ENCODE results near the gene HDAC4. TPM values are rescaled to one million over a fixed set of nuclear protein-coding genes. Genes with fewer than 3 reads are reported as not detected.

HDAC4 gene
- total RNA-seq, 1 donor from 2014 or later, result 18.3 TPM

DNA sequence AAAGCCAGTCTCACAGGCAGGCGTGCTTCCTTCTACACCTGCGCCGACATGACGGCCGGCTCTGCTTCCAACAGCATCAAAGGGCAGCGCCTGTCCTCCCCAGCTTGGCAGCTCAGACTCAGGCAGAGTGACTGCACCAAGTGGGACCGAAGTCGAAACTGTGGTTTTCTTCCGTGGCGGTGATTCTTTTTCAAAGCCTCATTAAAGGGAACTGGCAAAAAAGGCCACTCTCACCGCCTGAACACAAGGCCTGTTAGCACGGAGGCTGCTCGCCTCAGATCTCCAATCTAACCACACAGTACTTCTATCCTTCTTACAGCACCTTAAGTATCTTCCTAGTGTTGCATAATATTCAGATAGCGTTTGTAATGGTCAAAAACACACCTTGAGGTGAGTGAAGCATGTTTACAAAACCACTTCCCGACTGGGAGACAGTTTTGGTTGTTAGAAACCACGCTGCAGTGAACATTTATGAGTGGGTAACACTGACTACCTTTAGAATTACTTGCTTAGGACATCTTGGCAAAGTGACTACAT, 236.4 kb downstream of the HDAC4 start:
- DNase-seq (ENCODE audit: low spot score), result peak; percentile 33
- ATAC-seq, result no peak

GRCh38 chr2:239163688-239164334, 237.0 kb downstream of the HDAC4 start:
- no peak for ATAC-seq
- no peak for DNase-seq (ENCODE audit: low spot score)

DNA sequence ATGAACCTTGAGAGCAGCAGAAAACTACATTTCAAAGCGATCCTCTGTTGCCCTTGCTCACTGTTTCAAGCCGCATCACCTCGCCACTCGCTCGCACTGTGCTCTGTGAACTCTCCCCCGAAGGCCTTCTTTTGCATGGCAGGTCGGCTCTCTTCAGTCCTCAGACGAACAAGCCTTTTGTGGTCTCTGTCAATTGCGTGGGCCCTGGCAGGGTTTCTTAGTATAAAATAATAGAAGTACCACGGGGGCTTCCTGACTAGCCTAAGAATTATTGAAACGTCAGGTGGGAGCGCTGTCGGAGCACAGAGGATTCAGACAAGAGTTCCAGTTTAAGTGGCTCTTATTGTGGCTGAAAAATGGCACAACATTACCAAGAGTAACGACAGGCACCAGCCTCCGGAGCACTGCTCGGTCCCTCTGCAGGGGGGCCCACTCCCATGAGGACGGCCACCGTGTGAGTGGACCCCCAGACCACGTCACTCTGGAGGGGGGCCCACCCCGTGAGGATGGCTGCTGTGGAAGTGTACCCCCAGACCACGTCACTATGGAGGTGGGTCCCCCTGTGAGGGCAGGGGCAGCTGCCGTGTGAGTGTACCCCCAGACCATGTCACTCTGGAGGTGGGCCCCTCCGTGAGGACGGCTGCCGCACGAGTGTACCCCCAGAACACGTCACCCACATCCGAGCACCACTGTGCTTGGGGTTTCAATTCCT, 237.7 kb downstream of the HDAC4 start:
- ATAC-seq, result no peak
- peak; percentile 41 for DNase-seq (ENCODE audit: low spot score)

DNA sequence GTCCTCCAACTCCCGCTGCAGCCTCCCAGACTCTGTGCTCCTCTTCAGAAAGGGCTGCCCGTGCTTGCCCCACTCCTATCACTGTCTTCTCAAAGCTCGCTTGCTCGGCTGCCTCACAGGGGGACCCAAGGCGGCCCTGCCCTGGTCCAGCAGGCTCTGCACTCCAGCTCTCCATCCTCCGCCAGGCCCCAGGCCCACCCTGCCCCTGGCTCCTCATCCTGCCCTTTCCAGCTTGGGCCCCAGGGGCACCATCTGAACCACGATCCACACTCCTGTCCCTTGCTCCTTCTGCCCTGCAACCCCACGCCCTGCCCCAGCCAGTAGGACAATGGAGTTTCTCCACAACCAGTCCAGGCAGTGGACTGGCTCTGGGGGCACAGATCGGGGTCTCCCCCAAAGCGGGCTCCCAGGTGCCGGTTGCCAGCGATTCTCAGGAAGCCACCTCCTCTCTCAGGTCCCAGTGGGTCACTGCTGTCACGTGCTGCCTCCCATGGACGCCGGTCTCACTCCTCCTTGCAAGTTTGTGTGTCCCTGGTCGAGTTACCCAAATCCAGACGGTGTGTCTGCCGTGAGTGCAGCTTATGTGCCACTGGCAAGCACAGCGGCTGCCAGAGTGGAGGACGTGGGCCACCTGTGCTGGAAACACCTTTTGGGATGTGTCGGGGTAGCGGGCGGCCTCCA, 238.5 kb downstream of the HDAC4 start:
- ATAC-seq, result no peak
- DNase-seq (ENCODE audit: low spot score), result peak; percentile 41

- peak; percentile 39 for DNase-seq (ENCODE audit: low spot score)
Measured at GRCh38 chr2:239161711-239162140, 239.1 kb downstream of the HDAC4 start.

DNA sequence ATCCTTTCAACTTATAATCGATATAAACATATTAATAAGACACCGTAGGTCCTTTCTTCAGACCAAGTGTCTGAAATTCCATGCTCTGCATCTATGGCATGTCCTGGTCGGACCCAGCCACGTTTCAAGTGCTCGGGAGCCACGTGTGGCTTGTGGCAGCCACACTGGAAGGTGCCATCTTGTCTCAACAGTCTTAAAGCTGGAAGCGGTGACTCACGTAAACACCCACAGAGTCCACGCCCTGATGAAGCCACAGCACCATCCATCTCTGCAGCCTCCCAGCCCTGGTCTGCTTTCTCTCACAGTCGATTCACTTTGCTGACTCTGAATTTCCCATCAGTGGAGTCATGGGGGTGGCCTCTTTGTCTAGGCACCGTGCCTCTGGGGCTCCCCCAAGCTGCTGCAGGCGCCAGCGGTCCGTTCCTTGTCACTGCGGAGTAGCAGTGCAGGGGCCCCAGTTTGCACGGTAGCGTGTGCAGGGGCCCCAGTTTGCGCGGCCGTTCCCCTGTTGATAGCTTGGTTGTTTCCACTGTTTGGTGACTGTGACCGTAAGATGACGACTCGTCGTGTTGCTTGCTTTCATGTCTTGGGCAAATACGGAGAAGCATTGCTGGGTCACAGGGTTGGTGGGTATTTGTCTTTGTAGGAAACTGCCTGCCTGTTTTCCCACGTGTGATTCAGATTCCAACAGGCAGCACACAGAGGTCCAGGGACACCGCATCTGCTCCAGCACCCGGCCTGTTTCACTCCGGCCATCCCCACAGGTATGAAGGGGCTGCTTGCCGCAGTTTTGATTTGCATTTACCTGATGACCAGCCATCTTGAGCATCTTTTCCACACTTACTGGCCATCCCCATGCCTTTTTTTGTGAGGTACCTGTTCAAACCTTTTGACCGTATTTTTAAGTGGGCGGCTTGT, 240.3 kb downstream of the HDAC4 start:
- DNase-seq (ENCODE audit: low spot score), result peak; percentile 39
- ATAC-seq, result no peak

More at GRCh38 chr2:239161711-239162140, 239.1 kb downstream of the HDAC4 start:
- no peak for ATAC-seq

DNA sequence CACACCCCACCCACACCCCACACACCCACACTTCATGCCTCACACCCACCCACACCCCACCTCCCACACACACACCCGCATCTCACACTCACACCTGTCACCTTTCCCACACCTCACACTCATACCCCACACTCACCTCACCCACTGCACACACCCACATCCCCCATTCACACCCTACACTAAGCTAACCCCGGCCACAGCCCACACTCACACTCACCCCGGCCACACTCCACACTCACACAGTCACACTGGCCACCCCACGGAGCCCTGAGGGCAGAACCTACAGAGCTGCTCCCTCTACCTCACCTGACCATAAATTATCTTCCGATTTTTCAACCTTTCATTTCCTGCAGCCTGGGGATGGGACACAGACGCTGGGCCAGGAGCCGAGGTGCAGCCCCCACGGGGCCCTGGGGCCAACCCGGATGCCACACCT, 241.3 kb downstream of the HDAC4 start:
- ATAC-seq, result no peak

GRCh38 chr2:239158641-239159475, 242.0 kb downstream of the HDAC4 start:
- peak; percentile 45 for DNase-seq (ENCODE audit: low spot score)
- ATAC-seq, result no peak

More for the DNA sequence above, 241.3 kb downstream of the HDAC4 start:
- DNase-seq (ENCODE audit: low spot score), result peak; percentile 35

- DNase-seq (ENCODE audit: low spot score), result peak; percentile 19
- peak; percentile 47 for ATAC-seq
Measured at GRCh38 chr2:239157771-239158170, 243.0 kb downstream of the HDAC4 start.

GRCh38 chr2:239157269-239157668, 243.6 kb downstream of the HDAC4 start:
- peak; percentile 27 for ATAC-seq
- DNase-seq (ENCODE audit: low spot score), result peak; percentile 37

DNA sequence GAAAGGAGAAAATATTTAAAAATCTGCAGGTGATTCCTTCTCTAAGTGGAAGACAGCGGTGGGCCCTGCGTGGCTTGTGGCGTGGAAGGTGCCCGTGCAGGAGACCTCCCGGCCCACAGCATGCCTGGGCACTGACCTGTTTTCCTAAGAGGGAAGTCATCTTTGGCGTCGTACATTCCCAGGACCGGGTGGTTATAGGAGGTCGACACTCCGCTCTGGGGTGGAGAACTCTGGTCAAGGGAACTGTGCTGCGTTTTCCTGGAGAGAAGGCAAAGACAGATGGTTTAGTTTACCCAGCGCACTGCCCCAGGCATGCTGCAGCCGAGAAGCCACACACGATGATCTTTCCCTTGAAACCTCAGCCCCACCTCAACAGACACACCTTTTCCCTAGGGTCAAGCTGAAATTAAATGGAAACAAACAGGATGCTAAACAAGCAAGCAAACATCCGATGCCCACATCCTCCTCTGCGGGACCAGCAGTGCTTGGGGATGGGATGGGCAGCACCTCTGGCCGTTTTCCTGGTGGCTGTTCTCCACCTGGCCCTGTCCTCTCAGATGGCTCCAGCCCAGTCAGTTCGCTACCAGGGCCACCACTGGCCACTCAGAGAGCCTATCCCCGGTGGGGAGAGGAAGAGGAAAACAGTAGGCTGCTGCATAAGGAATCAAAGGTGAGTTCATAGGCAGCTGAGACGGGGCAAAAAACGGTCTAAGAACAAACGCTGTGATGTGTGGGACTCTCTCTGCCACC, 244.1 kb downstream of the HDAC4 start:
- peak; percentile 41 for DNase-seq (ENCODE audit: low spot score)

GRCh38 chr2:239155806-239156480, 244.9 kb downstream of the HDAC4 start:
- DNase-seq (ENCODE audit: low spot score), result peak; percentile 35
- no peak for ATAC-seq

More for the DNA sequence above, 244.1 kb downstream of the HDAC4 start:
- no peak for ATAC-seq

- ATAC-seq (no peak), DNase-seq (ENCODE audit: low spot score) (peak; percentile 41)
Measured at GRCh38 chr2:239154971-239155805, 245.6 kb downstream of the HDAC4 start.

- DNase-seq (ENCODE audit: low spot score) (peak; percentile 33), ATAC-seq (no peak)
Measured at GRCh38 chr2:239153806-239154591, 246.8 kb downstream of the HDAC4 start.

GRCh38 chr2:239152916-239153305, 247.9 kb downstream of the HDAC4 start:
- DNase-seq (ENCODE audit: low spot score) (peak; percentile 24), ATAC-seq (no peak)

GRCh38 chr2:239152239-239152915, 248.4 kb downstream of the HDAC4 start:
- DNase-seq (ENCODE audit: low spot score), result peak; percentile 43
- ATAC-seq, result no peak

Data from left lobe of liver (tissue), 2 donors.